DND-41 (cell line): Measurements from ENCODE around the gene SLC5A9.
"Not testable (repeated sequence)": the region's sequence is repeated elsewhere in the genome, so short reads cannot be mapped to it uniquely, and the experiment has no call there.

Source experiments
- ATAC-seq: fragments of 200-7000 bp; cut with Tn5 transposase; 3 replicates; pipeline ENCODE4 v1.9.1; 2021; ENCODE audit warnings: low read depth; ENCODE audit not compliant: insufficient read depth
- DNase-seq: peaks from one replicate; pipeline ENCODE4 v3.0.0-alpha.2; 2020
- H2AFZ ChIP-seq: 2 replicates; pipeline ENCODE4 v1.6.0; 2012; ENCODE audit warnings: low read depth, low read length
- H3K27ac ChIP-seq: 2 replicates; pipeline ENCODE4 v1.5.1; 2012; ENCODE audit warnings: low read length, inconsistent platforms
- H3K27me3 ChIP-seq: fragments of 200-600 bp; sonication (generic); 2 replicates; pipeline ENCODE4 v1.6.0; 2012; ENCODE audit warnings: low read length, mild to moderate bottlenecking, inconsistent platforms; ENCODE audit not compliant: insufficient read depth, poor library complexity
- H3K36me3 ChIP-seq: 2 replicates; pipeline ENCODE4 v1.5.1; 2012; ENCODE audit warnings: low read length, inconsistent platforms; ENCODE audit not compliant: insufficient read depth
- H3K4me1 ChIP-seq: 2 replicates; pipeline ENCODE4 v1.5.1; 2012; ENCODE audit warnings: mild to moderate bottlenecking, low read length; ENCODE audit not compliant: insufficient read depth
- H3K4me2 ChIP-seq: 2 replicates; pipeline ENCODE4 v1.6.0; 2012; ENCODE audit warnings: mild to moderate bottlenecking, moderate library complexity, low read length, inconsistent platforms; ENCODE audit not compliant: insufficient read depth
- H3K4me3 ChIP-seq, 2 experiments: fragments of 200-600 bp in 1 of 2; shearing (Covaris generic) in 1 of 2; 2 replicates each; pipeline ENCODE4 v1.5.1; 2012 to 2016; ENCODE audit warnings: inconsistent platforms in 2 of 2, low read length in 2 of 2, mild to moderate bottlenecking in 2 of 2, low read depth in 1 of 2, moderate library complexity in 1 of 2
- H3K79me2 ChIP-seq: 2 replicates; pipeline ENCODE4 v1.6.0; 2012; ENCODE audit warnings: low read length, inconsistent platforms; ENCODE audit not compliant: insufficient read depth
- H3K9ac ChIP-seq: 2 replicates; pipeline ENCODE4 v1.6.0; 2012; ENCODE audit warnings: low read depth, mild to moderate bottlenecking, inconsistent platforms, low read length, moderate library complexity
- H3K9me3 ChIP-seq: 2 replicates; pipeline ENCODE4 v1.5.1; 2012; ENCODE audit warnings: low read length, moderate library complexity, mild to moderate bottlenecking, inconsistent platforms; ENCODE audit not compliant: insufficient read depth, severe bottlenecking
- H4K20me1 ChIP-seq: 2 replicates; pipeline ENCODE4 v1.6.0; 2012; ENCODE audit warnings: low read length; ENCODE audit not compliant: insufficient read depth
- CTCF ChIP-seq: IDR thresholded peaks from 2 replicates; pipeline ENCODE4 v1.5.1; 2012; ENCODE audit warnings: borderline replicate concordance, low read length, moderate library complexity, mild to moderate bottlenecking; ENCODE audit not compliant: poor library complexity, severe bottlenecking; ENCODE audit errors: extremely low read depth
- EZH2 ChIP-seq: IDR thresholded peaks from 3 replicates; pipeline ENCODE4 v1.6.1; 2012; ENCODE audit warnings: borderline replicate concordance, low read depth, mild to moderate bottlenecking, moderate library complexity, low read length, inconsistent platforms; ENCODE audit not compliant: severe bottlenecking

Gene SLC5A9

GRCh38 chr1:48261881-48262400, 39.4 kb downstream of the SLC5A9 start:
- DNase-seq (no peak), ATAC-seq (no peak)
- H3K9me3 ChIP-seq = no peaks in the 10 kb centered on the region
- H3K4me1 ChIP-seq = no peaks in the 10 kb centered on the region
- H3K4me2 ChIP-seq = no peak overlapping the region
- H3K36me3 ChIP-seq = no peaks in the 10 kb centered on the region
- H3K27me3 ChIP-seq = peaks cover 4% of the 10 kb centered on the region
- H3K4me3 ChIP-seq = no peak overlapping the region
- no peak overlapping the region for H3K27ac ChIP-seq
- H3K9ac ChIP-seq = no peak overlapping the region
- no peak for TF ChIP-seq CTCF
- no peak for TF ChIP-seq EZH2
- H2AFZ ChIP-seq = no peak overlapping the region
- no peaks in the 10 kb centered on the region for H3K79me2 ChIP-seq
- H4K20me1 ChIP-seq = no peaks in the 10 kb centered on the region

DNA sequence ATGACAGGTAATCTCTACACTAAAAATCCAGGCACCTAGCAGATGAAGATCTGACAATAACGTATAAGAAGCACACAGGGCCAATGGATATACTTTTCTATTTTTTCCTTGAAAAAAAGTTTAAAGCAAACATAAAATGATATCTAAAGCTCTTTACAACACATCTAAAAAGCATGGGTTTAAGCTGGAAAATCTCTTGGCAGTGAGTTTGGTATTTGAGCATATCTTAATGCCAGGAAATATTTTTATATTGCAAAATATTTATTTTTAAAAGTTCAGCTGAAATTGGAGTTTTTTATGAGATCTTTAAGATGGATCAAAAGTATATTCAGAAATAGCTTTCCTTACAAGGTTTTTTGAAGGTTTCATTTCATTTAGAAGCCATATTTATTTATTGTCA, 40.5 kb downstream of the SLC5A9 start:
- Histone ChIP-seq H3K4me3 (no peak overlapping the region), H3K79me2 (no peaks in the 10 kb centered on the region), H3K9me3 (no peaks in the 10 kb centered on the region), H3K27ac (no peak overlapping the region), H3K9ac (no peak overlapping the region), H3K27me3 (peaks cover 4% of the 10 kb centered on the region), H2AFZ (no peak overlapping the region), H3K4me2 (no peak overlapping the region), H3K4me1 (no peaks in the 10 kb centered on the region), H4K20me1 (no peaks in the 10 kb centered on the region), H3K36me3 (no peaks in the 10 kb centered on the region)
- ATAC-seq (no peak), DNase-seq (no peak)
- no peak for TF ChIP-seq CTCF
- no peak for TF ChIP-seq EZH2

GRCh38 chr1:48266576-48266975, 44.1 kb downstream of the SLC5A9 start:
- H2AFZ ChIP-seq = no peak overlapping the region

DNA sequence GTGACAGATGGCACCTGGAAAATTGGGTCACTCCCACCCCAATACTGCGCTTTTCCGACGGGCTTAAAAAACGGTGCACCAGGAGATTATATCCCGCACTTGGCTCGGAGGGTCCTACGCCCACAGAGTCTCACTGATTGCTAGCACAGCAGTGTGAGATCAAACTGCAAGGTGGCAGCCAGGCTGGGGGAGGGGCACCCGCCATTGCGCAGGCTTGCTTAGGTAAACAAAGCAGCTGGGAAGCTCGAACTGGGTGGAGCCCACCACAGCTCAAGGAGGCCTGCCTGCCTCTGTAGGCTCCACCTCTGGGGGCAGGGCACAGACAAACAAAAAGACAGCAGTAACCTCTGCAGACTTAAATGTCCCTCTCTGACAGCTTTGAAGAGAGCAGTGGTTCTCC, 54.9 kb downstream of the SLC5A9 start:
- not testable (repeated sequence) for H3K9ac ChIP-seq, ATAC-seq, H4K20me1 ChIP-seq, H3K79me2 ChIP-seq, H3K27me3 ChIP-seq, H3K4me1 ChIP-seq, H3K9me3 ChIP-seq, H3K4me2 ChIP-seq, H3K27ac ChIP-seq, H3K36me3 ChIP-seq, H3K4me3 ChIP-seq, H2AFZ ChIP-seq, DNase-seq

More at GRCh38 chr1:48266576-48266975, 44.1 kb downstream of the SLC5A9 start:
- no peak for TF ChIP-seq EZH2
- no peak for TF ChIP-seq CTCF
- Histone ChIP-seq H3K4me3 (no peak overlapping the region), H3K4me1 (no peaks in the 10 kb centered on the region), H3K36me3 (no peaks in the 10 kb centered on the region), H3K4me2 (no peak overlapping the region), H3K9ac (no peak overlapping the region), H3K79me2 (no peaks in the 10 kb centered on the region), H3K27ac (no peak overlapping the region), H3K27me3 (peaks cover 3% of the 10 kb centered on the region), H3K9me3 (no peaks in the 10 kb centered on the region), H4K20me1 (no peaks in the 10 kb centered on the region)
- ATAC-seq (no peak), DNase-seq (no peak)

GRCh38 chr1:48282329-48282728, 59.8 kb downstream of the SLC5A9 start:
- not testable (repeated sequence) for DNase-seq, H3K9me3 ChIP-seq, H3K36me3 ChIP-seq, H3K27me3 ChIP-seq, H3K79me2 ChIP-seq, H3K9ac ChIP-seq, H3K27ac ChIP-seq, H3K4me3 ChIP-seq, H3K4me1 ChIP-seq, H3K4me2 ChIP-seq, H2AFZ ChIP-seq, ATAC-seq, H4K20me1 ChIP-seq

GRCh38 chr1:48284696-48285420, 62.3 kb downstream of the SLC5A9 start:
- DNase-seq, H3K4me2 ChIP-seq, H3K27me3 ChIP-seq, H3K36me3 ChIP-seq, H2AFZ ChIP-seq, H3K9ac ChIP-seq, H3K4me3 ChIP-seq, H3K4me1 ChIP-seq, H3K9me3 ChIP-seq, H3K27ac ChIP-seq, H3K79me2 ChIP-seq, H4K20me1 ChIP-seq, ATAC-seq: not testable (repeated sequence)
